T-helper 17 cell (primary cell): Measurements from ENCODE around the gene DLK2. TPM values are rescaled to one million over a fixed set of nuclear protein-coding genes. Genes with fewer than 3 reads are reported as not detected.

Source experiments
- ATAC-seq: fragments of 150-1000 bp; cut with Tn5 transposase; 2 replicates; pipeline ENCODE4 v1.10.0; 2021; ENCODE audit warnings: mild to moderate bottlenecking, moderate library complexity
- DNase-seq, 3 donors: peaks; one replicate each; pipeline versions ENCODE4 v3.0.0 to v3.0.0-alpha.2; 2020 to 2021
- H3K9me3 ChIP-seq: one replicate; pipeline ENCODE4 v1.7.0; 2013; ENCODE audit warnings: low read length, mild to moderate bottlenecking; ENCODE audit not compliant: control insufficient read depth, poor library complexity, severe bottlenecking
- H3K27ac Mint-ChIP-seq: one replicate; pipeline ENCODE4 v1.8.0; 2022; ENCODE audit warnings: mild to moderate bottlenecking, moderate library complexity, mixed read lengths
- H3K27me3 Mint-ChIP-seq: one replicate; pipeline ENCODE4 v1.8.0; 2022; ENCODE audit warnings: mixed read lengths
- H3K36me3 Mint-ChIP-seq: one replicate; pipeline ENCODE4 v1.8.0; 2022; ENCODE audit warnings: low read depth, mixed read lengths
- H3K4me1 Mint-ChIP-seq: one replicate; pipeline ENCODE4 v1.8.0; 2022; ENCODE audit warnings: mild to moderate bottlenecking, mixed read lengths
- H3K4me3 Mint-ChIP-seq: one replicate; pipeline ENCODE4 v1.8.0; 2022; ENCODE audit warnings: mild to moderate bottlenecking, moderate library complexity, mixed read lengths
- total RNA-seq, 4 donors: library from RNA in 2 of 4; stranded (reverse) in 2 of 4; gene quantifications; one replicate each; pipeline ENCODE4 v1.2.3 and lab custom pipeline; 2022 to 2026

Gene DLK2
- total RNA-seq, 2 donors from 2014 or later: 0.25 to 0.89 TPM

GRCh38 chr6:43493230-43493629, 37.9 kb upstream of the DLK2 start:
- ATAC-seq (no peak), DNase-seq (no peak)
- H3K4me1 Mint-ChIP-seq: peaks cover 34% of the 10 kb centered on the region
- peak overlapping the region; percentile 89 for H3K27ac Mint-ChIP-seq
- H3K4me3 Mint-ChIP-seq: no peak overlapping the region
- no peaks in the 10 kb centered on the region for H3K9me3 ChIP-seq
- no peaks in the 10 kb centered on the region for H3K27me3 Mint-ChIP-seq
- no peaks in the 10 kb centered on the region for H3K36me3 Mint-ChIP-seq

- Mint-ChIP-seq H3K4me1 (peaks cover 34% of the 10 kb centered on the region), H3K4me3 (peak overlapping the region; percentile 50), H3K27ac (peak overlapping the region; percentile 89), H3K27me3 (no peaks in the 10 kb centered on the region), H3K36me3 (no peaks in the 10 kb centered on the region)
- ATAC-seq (no peak), DNase-seq (no peak)
- no peaks in the 10 kb centered on the region for H3K9me3 ChIP-seq
Measured at GRCh38 chr6:43492673-43493072, 37.3 kb upstream of the DLK2 start.

GRCh38 chr6:43491750-43492661, 36.7 kb upstream of the DLK2 start:
- Mint-ChIP-seq H3K36me3 (no peaks in the 10 kb centered on the region), H3K4me1 (peaks cover 34% of the 10 kb centered on the region), H3K27ac (peak overlapping the region; percentile 89), H3K4me3 (peak overlapping the region; percentile 50), H3K27me3 (no peaks in the 10 kb centered on the region)
- no peak for DNase-seq
- H3K9me3 ChIP-seq: no peaks in the 10 kb centered on the region
- ATAC-seq: no peak

GRCh38 chr6:43490523-43490939, 35.2 kb upstream of the DLK2 start:
- Mint-ChIP-seq H3K4me1 (peaks cover 29% of the 10 kb centered on the region), H3K36me3 (no peaks in the 10 kb centered on the region), H3K27ac (no peak overlapping the region), H3K27me3 (no peaks in the 10 kb centered on the region), H3K4me3 (no peak overlapping the region)
- no peaks in the 10 kb centered on the region for H3K9me3 ChIP-seq
- DNase-seq (no peak), ATAC-seq (no peak)

- no peak overlapping the region for H3K4me3 Mint-ChIP-seq
- H3K9me3 ChIP-seq: no peaks in the 10 kb centered on the region
- H3K36me3 Mint-ChIP-seq: no peaks in the 10 kb centered on the region
- ATAC-seq: no peak
- peaks cover 26% of the 10 kb centered on the region for H3K4me1 Mint-ChIP-seq
- DNase-seq: no peak
- H3K27ac Mint-ChIP-seq: no peak overlapping the region
- no peaks in the 10 kb centered on the region for H3K27me3 Mint-ChIP-seq
Measured at GRCh38 chr6:43489277-43490072, 34.1 kb upstream of the DLK2 start.

- Mint-ChIP-seq H3K27me3 (no peaks in the 10 kb centered on the region), H3K4me3 (no peak overlapping the region), H3K4me1 (peaks cover 21% of the 10 kb centered on the region), H3K36me3 (no peaks in the 10 kb centered on the region), H3K27ac (no peak overlapping the region)
- ATAC-seq (no peak), DNase-seq (no peak)
- H3K9me3 ChIP-seq: no peaks in the 10 kb centered on the region
Measured at GRCh38 chr6:43488667-43489276, 33.4 kb upstream of the DLK2 start.

GRCh38 chr6:43481591-43482236, 26.4 kb upstream of the DLK2 start:
- peaks cover 42% of the 10 kb centered on the region for H3K4me1 Mint-ChIP-seq
- no peaks in the 10 kb centered on the region for H3K9me3 ChIP-seq
- no peak for DNase-seq
- peak overlapping the region; percentile 67 for H3K27ac Mint-ChIP-seq
- no peak for ATAC-seq
- peaks cover 2% of the 10 kb centered on the region for H3K36me3 Mint-ChIP-seq
- peak overlapping the region; percentile 21 for H3K4me3 Mint-ChIP-seq
- H3K27me3 Mint-ChIP-seq: no peaks in the 10 kb centered on the region

GRCh38 chr6:43481075-43481474, 25.7 kb upstream of the DLK2 start:
- Mint-ChIP-seq H3K27me3 (no peaks in the 10 kb centered on the region), H3K36me3 (peaks cover 2% of the 10 kb centered on the region), H3K27ac (no peak overlapping the region), H3K4me1 (peaks cover 45% of the 10 kb centered on the region), H3K4me3 (no peak overlapping the region)
- no peaks in the 10 kb centered on the region for H3K9me3 ChIP-seq
- DNase-seq (no peak), ATAC-seq (no peak)

GRCh38 chr6:43478008-43478372, 22.6 kb upstream of the DLK2 start:
- Mint-ChIP-seq H3K4me1 (peaks cover 37% of the 10 kb centered on the region), H3K27ac (peak overlapping the region; percentile 99), H3K27me3 (no peaks in the 10 kb centered on the region), H3K4me3 (peak overlapping the region; percentile 95), H3K36me3 (peaks cover 2% of the 10 kb centered on the region)
- no peak for DNase-seq
- no peak for ATAC-seq
- no peaks in the 10 kb centered on the region for H3K9me3 ChIP-seq

GRCh38 chr6:43477235-43478007, 22.1 kb upstream of the DLK2 start, which contains the start of gene TJAP1:
Gene TJAP1, plus strand, starts transcription at chr6:43477570. Its CDS starts 21,432 bp downstream, at chr6:43499002.
- ATAC-seq (peak; percentile 100), DNase-seq (peak; percentile 93 to 97 (median 95))
- Mint-ChIP-seq H3K4me1 (peaks cover 36% of the 10 kb centered on the region), H3K36me3 (peaks cover 2% of the 10 kb centered on the region), H3K27me3 (no peaks in the 10 kb centered on the region), H3K27ac (peak within 1 kb of the TSS; percentile 99), H3K4me3 (peak within 1 kb of the TSS; percentile 95)
- H3K9me3 ChIP-seq: no peaks in the 10 kb centered on the region

GRCh38 chr6:43476746-43477145, 21.4 kb upstream of the DLK2 start:
- no peak for DNase-seq
- Mint-ChIP-seq H3K36me3 (peaks cover 2% of the 10 kb centered on the region), H3K4me3 (peak overlapping the region; percentile 95), H3K27me3 (no peaks in the 10 kb centered on the region), H3K4me1 (peaks cover 29% of the 10 kb centered on the region), H3K27ac (peak overlapping the region; percentile 99)
- ATAC-seq: peak; percentile 10
- no peaks in the 10 kb centered on the region for H3K9me3 ChIP-seq

- Mint-ChIP-seq H3K4me3 (no peak overlapping the region), H3K36me3 (peaks cover 2% of the 10 kb centered on the region), H3K4me1 (peaks cover 24% of the 10 kb centered on the region), H3K27me3 (no peaks in the 10 kb centered on the region), H3K27ac (peak overlapping the region; percentile 99)
- ATAC-seq (no peak), DNase-seq (no peak)
- H3K9me3 ChIP-seq: no peaks in the 10 kb centered on the region
Measured at GRCh38 chr6:43475516-43475915, 20.2 kb upstream of the DLK2 start.
